Spinal cord (tissue), 10 donors: ENCODE results near the gene BLCAP. TPM values are rescaled to one million over a fixed set of nuclear protein-coding genes. Genes with fewer than 3 reads are reported as not detected.

Experiments
- DNase-seq, 6 donors: peaks; one replicate each; pipeline versions ENCODE4 v3.0.0 to v3.0.0-alpha.2; 2013 to 2015; ENCODE audit warnings: low spot score in 6 of 6, low read depth in 4 of 6
- H3K27ac ChIP-seq: one replicate; pipeline ENCODE4 v1.5.1; 2013; ENCODE audit warnings: low read depth, low read length, control low read depth
- H3K27me3 ChIP-seq: one replicate; pipeline ENCODE4 v1.6.1; 2013; ENCODE audit warnings: low read length; ENCODE audit not compliant: control insufficient read depth, insufficient read depth
- H3K36me3 ChIP-seq: one replicate; pipeline ENCODE4 v1.6.1; 2013; ENCODE audit warnings: low read length; ENCODE audit not compliant: control insufficient read depth, insufficient read depth
- H3K4me1 ChIP-seq: one replicate; pipeline ENCODE4 v1.6.1; 2013; ENCODE audit warnings: low read length; ENCODE audit not compliant: control insufficient read depth, insufficient read depth
- H3K4me3 ChIP-seq: one replicate; pipeline ENCODE4 v1.5.1; 2013; ENCODE audit warnings: low read depth, low read length, control low read depth
- H3K9me3 ChIP-seq: one replicate; pipeline ENCODE4 v1.6.1; 2013; ENCODE audit warnings: low read length; ENCODE audit not compliant: control insufficient read depth, insufficient read depth
- WGBS: methylation state at CpG from one replicate; pipeline ENCODE4 v1.1.5; 2013; ENCODE audit warnings: missing lambda C conversion rate; ENCODE audit not compliant: insufficient coverage; 5-methylcytosine and 5-hydroxymethylcytosine counted together
- polyA plus RNA-seq, 2 donors: library from polyadenylated mRNA; unstranded; fragments of 120-200 nt; gene quantifications; one replicate each; pipeline ENCODE4 v1.2.1, GENCODE V29; 2013; ENCODE audit not compliant: insufficient read length in 2 of 2
- total RNA-seq, 2 donors: library from RNA; depleted of rRNA in 1 of 2; stranded (reverse); fragments of 120-200 nt in 1 of 2; fragments of >200 nt in 1 of 2; gene quantifications; one replicate each; pipeline versions ENCODE4 v1.2.3 to v1.2.4, GENCODE V29; 2013 to 2014
- donor health status: healthy.

Gene BLCAP
- total and polyA plus RNA-seq, 4 donors, result 87.1 to 274 (median 196) TPM

- WGBS, result 94% methylated on average over 7 of the region's 7 CpGs
- no peaks in the 10 kb centered on the region for H3K27me3 ChIP-seq
- no peaks in the 10 kb centered on the region for H3K36me3 ChIP-seq
- DNase-seq, result no peak
- H3K27ac ChIP-seq, result no peak overlapping the region
- peaks cover 25% of the 10 kb centered on the region for H3K4me1 ChIP-seq
- H3K4me3 ChIP-seq, result no peak overlapping the region
- no peaks in the 10 kb centered on the region for H3K9me3 ChIP-seq
These were observed 58.1 kb downstream of the BLCAP start for GRCh38 chr20:37469531-37469930.

- H3K4me3 ChIP-seq, result no peak overlapping the region
- WGBS, result 95% methylated on average over 4 of the region's 4 CpGs
- no peaks in the 10 kb centered on the region for H3K9me3 ChIP-seq
- no peak overlapping the region for H3K27ac ChIP-seq
- peaks cover 25% of the 10 kb centered on the region for H3K4me1 ChIP-seq
- H3K36me3 ChIP-seq, result no peaks in the 10 kb centered on the region
- peaks cover 3% of the 10 kb centered on the region for H3K27me3 ChIP-seq
- no peak for DNase-seq
These were observed 58.8 kb downstream of the BLCAP start for GRCh38 chr20:37468886-37469285.

Other genes starting within 250 kb of the BLCAP start
- 10 to 100 TPM; 26.3 to 26.6 TPM for gene MANBAL, start 238.2 kb downstream of the BLCAP start, total RNA-seq
- gene MANBAL, start 238.2 kb downstream of the BLCAP start, polyA plus RNA-seq, result 10 to 100 TPM; 79.8 to 84.1 TPM
- 10 to 100 TPM; 15.6 to 25.0 TPM for gene SRC, start 181.7 kb downstream of the BLCAP start, total RNA-seq
- 10 to 100 TPM; 50.7 to 59.6 TPM for gene SRC, start 181.7 kb downstream of the BLCAP start, polyA plus RNA-seq
- gene NNAT, start 6.6 kb downstream of the BLCAP start, total RNA-seq, result 1,000 to 10,000 TPM in 1 of 2 donors, 100 to 1,000 TPM in 1; 220 to 1,965 TPM
- 1,000 to 10,000 TPM; 1,265 to 1,475 TPM for gene NNAT, start 6.6 kb downstream of the BLCAP start, polyA plus RNA-seq
- gene CTNNBL1, start 166.2 kb upstream of the BLCAP start, total RNA-seq, result 10 to 100 TPM; 27.7 to 35.5 TPM
- gene CTNNBL1, start 166.2 kb upstream of the BLCAP start, polyA plus RNA-seq, result 10 to 100 TPM; 40.8 to 41.9 TPM